Calu3 (cell line): ENCODE results near the gene CGB3. TPM values are rescaled to one million over a fixed set of nuclear protein-coding genes. Genes with fewer than 3 reads are reported as not detected.
"Not testable (repeated sequence)": the region's sequence is repeated elsewhere in the genome, so short reads cannot be mapped to it uniquely, and the experiment has no call there.

Source experiments
- BruUV-seq: library from RNA; stranded (reverse); fragments of 400-500 nt; replicated peaks from 2 replicates; lab custom pipeline; 2021; lab: Mats Ljungman, UMichigan
- CTCF ChIA-PET: fragments of 300-600 bp; sonication (Branson Sonifier 250); formaldehyde crosslinking; loops from one replicate; lab custom pipeline; 2022; ENCODE audit warnings: antibody characterized with exemption; lab: Charles Lee
- DNase-seq: peaks from one replicate; pipeline ENCODE4 v3.0.0; 2022
- H3K27ac Mint-ChIP-seq: one replicate; pipeline ENCODE4 v1.8.0; 2022; ENCODE audit warnings: mixed read lengths; ENCODE audit not compliant: unreplicated experiment
- H3K27me3 Mint-ChIP-seq: one replicate; pipeline ENCODE4 v1.8.0; 2022; ENCODE audit warnings: mixed read lengths; ENCODE audit not compliant: unreplicated experiment
- H3K36me3 Mint-ChIP-seq: one replicate; pipeline ENCODE4 v1.8.0; 2022; ENCODE audit warnings: mild to moderate bottlenecking, moderate library complexity, mixed read lengths; ENCODE audit not compliant: insufficient read depth, unreplicated experiment
- H3K4me1 Mint-ChIP-seq: one replicate; pipeline ENCODE4 v1.8.0; 2022; ENCODE audit warnings: mild to moderate bottlenecking, low read depth, mixed read lengths; ENCODE audit not compliant: unreplicated experiment
- H3K4me3 Mint-ChIP-seq: one replicate; pipeline ENCODE4 v1.8.0; 2022; ENCODE audit warnings: mild to moderate bottlenecking, low read depth, moderate library complexity, mixed read lengths; ENCODE audit not compliant: unreplicated experiment
- H3K9me3 Mint-ChIP-seq: one replicate; pipeline ENCODE4 v1.8.0; 2022; ENCODE audit warnings: low read depth, mixed read lengths; ENCODE audit not compliant: unreplicated experiment
- CTCF ChIP-seq: fragments of 200-600 bp; IDR thresholded peaks from one replicate; pipeline ENCODE4 v1.8.0; 2022; ENCODE audit warnings: antibody characterized with exemption; ENCODE audit not compliant: unreplicated experiment
- intact Hi-C: fragments of 100-400 bp; cut with micrococcal nuclease; formaldehyde crosslinking; loops from one replicate; pipeline ENCODE4 v1.10.0; 2022; ENCODE audit not compliant: unreplicated experiment
- total RNA-seq: library from RNA; stranded (reverse); gene quantifications from 2 replicates; pipeline ENCODE4 v1.2.3, GENCODE V29; 2022

The CGB3 gene
- total RNA-seq, 1 experiment from 2014 or later: 1.1 TPM

GRCh38 chr19:49057636-49058234, 33.6 kb upstream of the CGB3 start, which contains the start of gene CGB7:
TSS of gene CGB7 (minus strand) at chr19:49057749. CDS start at chr19:49055375, 2,374 bp downstream.
- H3K36me3 Mint-ChIP-seq: peaks cover 37% of the 10 kb centered on the region
- BruUV-seq: no TSS peak
- peaks cover 20% of the 10 kb centered on the region for H3K4me1 Mint-ChIP-seq
- H3K9me3 Mint-ChIP-seq: no peaks in the 10 kb centered on the region
- H3K27me3 Mint-ChIP-seq: peaks cover 16% of the 10 kb centered on the region
- intact Hi-C loops: no loop called here
- TF ChIP-seq CTCF: no peak
- peak; percentile 87 for DNase-seq
- H3K27ac Mint-ChIP-seq: peak within 1 kb of the TSS; percentile 58
- H3K4me3 Mint-ChIP-seq: peak within 1 kb of the TSS; percentile 95
- CTCF ChIA-PET: interaction anchor here (0.5 to 1.5 kb wide), 3 partner anchors 39 to 101 kb away, joined by 4 to 5 read pairs (median 4); partner anchors contain the start of gene RUVBL2

- H3K27ac Mint-ChIP-seq: peak overlapping the region; percentile 58
Observed at GRCh38 chr19:49056902-49057596, 32.9 kb upstream of the CGB3 start.

GRCh38 chr19:49056101-49056901, 32.2 kb upstream of the CGB3 start:
- CTCF ChIA-PET: interaction anchor here (0.5 to 1.6 kb wide), 12 partner anchors 17 to 160 kb away, joined by 3 to 10 read pairs (median 5); partner anchors contain the start of genes GYS1 and RUVBL2
- Mint-ChIP-seq H3K9me3 (no peaks in the 10 kb centered on the region), H3K27me3 (peaks cover 16% of the 10 kb centered on the region), H3K4me1 (peaks cover 20% of the 10 kb centered on the region), H3K4me3 (peak overlapping the region; percentile 95), H3K27ac (no peak overlapping the region), H3K36me3 (peaks cover 37% of the 10 kb centered on the region)
- peak; percentile 85 for DNase-seq
- TSS peak; percentile 38 for BruUV-seq
- TF ChIP-seq CTCF: peak; percentile 53
- intact Hi-C loops: no loop called here

More at GRCh38 chr19:49056902-49057596, 32.9 kb upstream of the CGB3 start:
- Mint-ChIP-seq H3K4me3 (peak overlapping the region; percentile 95), H3K36me3 (peaks cover 37% of the 10 kb centered on the region), H3K27me3 (peaks cover 16% of the 10 kb centered on the region), H3K4me1 (peaks cover 20% of the 10 kb centered on the region)
- DNase-seq, intact Hi-C loops, BruUV-seq, H3K9me3 Mint-ChIP-seq: not testable (repeated sequence)
- CTCF ChIA-PET: interaction anchor here (0.6 to 1.6 kb wide), 9 partner anchors 17 to 142 kb away, joined by 3 to 10 read pairs (median 5); partner anchors contain the start of genes GYS1 and RUVBL2

GRCh38 chr19:49050376-49051033, 26.4 kb upstream of the CGB3 start:
- H3K27me3 Mint-ChIP-seq, CTCF ChIA-PET, intact Hi-C loops, BruUV-seq, H3K36me3 Mint-ChIP-seq, H3K9me3 Mint-ChIP-seq: not testable (repeated sequence)
- Mint-ChIP-seq H3K4me1 (peaks cover 16% of the 10 kb centered on the region), H3K4me3 (peak overlapping the region; percentile 7), H3K27ac (peak overlapping the region; percentile 42)
- DNase-seq: peak; percentile 78

- H3K4me3 Mint-ChIP-seq, H3K9me3 Mint-ChIP-seq, intact Hi-C loops, DNase-seq, CTCF ChIA-PET, H3K27ac Mint-ChIP-seq, H3K36me3 Mint-ChIP-seq, H3K27me3 Mint-ChIP-seq: not testable (repeated sequence)
- TSS peak; percentile 96 for BruUV-seq
- peaks cover 16% of the 10 kb centered on the region for H3K4me1 Mint-ChIP-seq
Observed at GRCh38 chr19:49049834-49050233, 25.7 kb upstream of the CGB3 start.

- H3K9me3 Mint-ChIP-seq, H3K27ac Mint-ChIP-seq, H3K4me3 Mint-ChIP-seq: not testable (repeated sequence)
Observed at GRCh38 chr19:49049011-49049410, 24.9 kb upstream of the CGB3 start, which contains the start of gene CGB8. TSS of gene CGB8 (minus strand) at chr19:49049111. CDS start at chr19:49048739, 372 bp downstream.

GRCh38 chr19:49043548-49043947, 19.4 kb upstream of the CGB3 start, which contains the start of gene CGB5:
TSS of gene CGB5 (plus strand) at chr19:49043848. CDS start at chr19:49044210, 362 bp downstream.
- H3K27me3 Mint-ChIP-seq, H3K4me3 Mint-ChIP-seq, H3K27ac Mint-ChIP-seq, CTCF ChIA-PET, DNase-seq, BruUV-seq, intact Hi-C loops, H3K9me3 Mint-ChIP-seq: not testable (repeated sequence)
- Mint-ChIP-seq H3K36me3 (peaks cover 10% of the 10 kb centered on the region), H3K4me1 (peaks cover 26% of the 10 kb centered on the region)

More at GRCh38 chr19:49049011-49049410, 24.9 kb upstream of the CGB3 start, which contains the start of gene CGB8:
- CTCF ChIA-PET, intact Hi-C loops, H3K36me3 Mint-ChIP-seq, H3K27me3 Mint-ChIP-seq, DNase-seq, BruUV-seq: not testable (repeated sequence)
- H3K4me1 Mint-ChIP-seq: peaks cover 16% of the 10 kb centered on the region
